H9 (cell line): ENCODE measurements around the gene FREY1. TPM values are rescaled to one million over a fixed set of nuclear protein-coding genes. Genes with fewer than 3 reads are reported as not detected.

ENCODE experiments used
- DNase-seq: peaks from one replicate; pipeline ENCODE4 v3.0.0-alpha.2; 2017
- H2AFZ ChIP-seq: one replicate; pipeline ENCODE4 v1.6.1; 2013; ENCODE audit warnings: mild to moderate bottlenecking, low read length, control low read depth, moderate library complexity
- H2AK5ac ChIP-seq: 2 replicates; pipeline ENCODE4 v1.6.1; 2013; ENCODE audit warnings: low read length, control low read depth, mixed read lengths; ENCODE audit not compliant: insufficient read length
- H2BK120ac ChIP-seq: one replicate; pipeline ENCODE4 v1.6.1; 2013; ENCODE audit warnings: low read depth, mild to moderate bottlenecking, low read length, control low read depth, inconsistent platforms; ENCODE audit not compliant: poor library complexity, severe bottlenecking
- H2BK12ac ChIP-seq: 2 replicates; pipeline ENCODE4 v1.6.1; 2013; ENCODE audit warnings: low read length, control low read depth, mixed read lengths, low read depth; ENCODE audit not compliant: insufficient read length
- H2BK15ac ChIP-seq: 2 replicates; pipeline ENCODE4 v1.6.1; 2013; ENCODE audit warnings: low read depth, low read length, control low read depth
- H2BK20ac ChIP-seq: one replicate; pipeline ENCODE4 v1.6.1; 2013; ENCODE audit warnings: low read depth, mild to moderate bottlenecking, low read length, control low read depth, inconsistent platforms; ENCODE audit not compliant: poor library complexity, severe bottlenecking
- H2BK5ac ChIP-seq: 2 replicates; pipeline ENCODE4 v1.6.1; 2013; ENCODE audit warnings: low read length, control low read depth, mixed read lengths; ENCODE audit not compliant: insufficient read length
- H3K14ac ChIP-seq: 2 replicates; pipeline ENCODE4 v1.6.1; 2013; ENCODE audit warnings: low read length, control low read depth; ENCODE audit not compliant: insufficient read depth
- H3K18ac ChIP-seq: 2 replicates; pipeline ENCODE4 v1.6.1; 2013; ENCODE audit warnings: low read depth, mild to moderate bottlenecking, mixed read lengths, low read length, control low read depth; ENCODE audit not compliant: insufficient read length
- H3K23ac ChIP-seq: 2 replicates; pipeline ENCODE4 v1.6.1; 2013; ENCODE audit warnings: low read length, control low read depth, mixed read lengths, low read depth; ENCODE audit not compliant: insufficient read length
- H3K23me2 ChIP-seq: 2 replicates; pipeline ENCODE4 v1.6.1; 2013; ENCODE audit warnings: low read depth, mild to moderate bottlenecking, mixed read lengths, low read length, control low read depth; ENCODE audit not compliant: insufficient read length, poor library complexity, severe bottlenecking
- H3K27ac ChIP-seq: 2 replicates; pipeline ENCODE4 v1.5.1; 2013; ENCODE audit warnings: low read length, control low read depth, mixed read lengths, low read depth; ENCODE audit not compliant: insufficient read length
- H3K27me3 ChIP-seq: 2 replicates; pipeline ENCODE4 v1.6.1; 2013; ENCODE audit warnings: low read length, control low read depth, inconsistent platforms; ENCODE audit not compliant: insufficient read depth
- H3K4ac ChIP-seq: 2 replicates; pipeline ENCODE4 v1.6.1; 2013; ENCODE audit warnings: low read depth, mild to moderate bottlenecking, control low read depth, inconsistent platforms, low read length, moderate library complexity
- H3K4me1 ChIP-seq: 2 replicates; pipeline ENCODE4 v1.6.1; 2013; ENCODE audit warnings: low read length, control low read depth, inconsistent platforms; ENCODE audit not compliant: insufficient read depth
- H3K4me2 ChIP-seq: 2 replicates; pipeline ENCODE4 v1.6.1; 2013; ENCODE audit warnings: low read length, control low read depth, mixed read lengths; ENCODE audit not compliant: insufficient read length, insufficient read depth
- H3K56ac ChIP-seq: 2 replicates; pipeline ENCODE4 v1.6.1; 2013; ENCODE audit warnings: low read depth, mild to moderate bottlenecking, mixed read lengths, low read length, control low read depth; ENCODE audit not compliant: insufficient read length
- H3K79me1 ChIP-seq: 2 replicates; pipeline ENCODE4 v1.6.1; 2013; ENCODE audit warnings: low read depth, mild to moderate bottlenecking, moderate library complexity, low read length, control low read depth, inconsistent platforms; ENCODE audit not compliant: insufficient read depth, poor library complexity, severe bottlenecking
- H3K79me2 ChIP-seq: 2 replicates; pipeline ENCODE4 v1.6.1; 2013; ENCODE audit warnings: low read length, control low read depth, inconsistent platforms; ENCODE audit not compliant: insufficient read depth
- H3K9ac ChIP-seq: 2 replicates; pipeline ENCODE4 v1.6.1; 2013; ENCODE audit warnings: low read length, control low read depth, mixed read lengths; ENCODE audit not compliant: insufficient read length; ENCODE audit errors: extremely low read depth
- H3K9me3 ChIP-seq: one replicate; pipeline ENCODE4 v1.6.1; 2013; ENCODE audit warnings: low read depth, low read length, inconsistent platforms; ENCODE audit not compliant: control insufficient read depth
- H3T11ph ChIP-seq: one replicate; pipeline ENCODE4 v1.6.1; 2013; ENCODE audit warnings: mild to moderate bottlenecking, low read length, control low read depth, inconsistent platforms
- H4K20me1 ChIP-seq: one replicate; pipeline ENCODE4 v1.6.1; 2013; ENCODE audit not compliant: control insufficient read depth, insufficient read length, insufficient read depth
- H4K5ac ChIP-seq: 2 replicates; pipeline ENCODE4 v1.6.1; 2013; ENCODE audit warnings: low read depth, mild to moderate bottlenecking, mixed read lengths, low read length, control low read depth; ENCODE audit not compliant: insufficient read length
- H4K8ac ChIP-seq: replicated peaks from 2 replicates; pipeline ENCODE4 v1.6.1; 2013; ENCODE audit warnings: low read length, control low read depth, mixed read lengths, low read depth; ENCODE audit not compliant: insufficient read length
- H4K91ac ChIP-seq: 2 replicates; pipeline ENCODE4 v1.6.1; 2013; ENCODE audit warnings: low read depth, mild to moderate bottlenecking, moderate library complexity, mixed read lengths, low read length, control low read depth; ENCODE audit not compliant: insufficient read length
- H3K27ac Mint-ChIP-seq, 3 experiments: 2 replicates in 2 of 3; 3 replicates in 1 of 3; pipeline ENCODE4 v1.8.0; 2020 to 2021; ENCODE audit warnings: mixed read lengths in 3 of 3, mild to moderate bottlenecking in 1 of 3, moderate library complexity in 1 of 3
- H3K27me3 Mint-ChIP-seq: 2 replicates; pipeline ENCODE4 v1.8.0; 2021; ENCODE audit warnings: low read depth, mild to moderate bottlenecking, moderate library complexity, mixed read lengths
- H3K36me3 Mint-ChIP-seq, 3 experiments: 2 replicates in 2 of 3; 3 replicates in 1 of 3; pipeline ENCODE4 v1.8.0; 2020 to 2021; ENCODE audit warnings: low read depth in 3 of 3, mixed read lengths in 3 of 3; ENCODE audit not compliant: insufficient read depth in 1 of 3
- H3K4me1 Mint-ChIP-seq, 2 experiments: 2 replicates each; pipeline ENCODE4 v1.8.0; 2020; ENCODE audit warnings: mixed read lengths in 2 of 2
- H3K4me3 Mint-ChIP-seq, 2 experiments: 2 replicates in 1 of 2; 3 replicates in 1 of 2; pipeline ENCODE4 v1.8.0; 2020 to 2021; ENCODE audit warnings: mild to moderate bottlenecking in 2 of 2, mixed read lengths in 2 of 2, moderate library complexity in 1 of 2
- H3K9me3 Mint-ChIP-seq, 2 experiments: 2 replicates in 1 of 2; 3 replicates in 1 of 2; pipeline ENCODE4 v1.8.0; 2020; ENCODE audit warnings: mild to moderate bottlenecking in 2 of 2, mixed read lengths in 2 of 2, moderate library complexity in 1 of 2
- CTCF ChIP-seq: fragments of 200-600 bp; sonication (generic); conservative IDR thresholded peaks from 3 replicates; pipeline ENCODE4 v1.8.0; 2021; ENCODE audit warnings: antibody characterized with exemption, mild to moderate bottlenecking
- WGBS: extraction: QIAGEN DNeasy Blood & Tissue Kit; methylation state at CpG from one replicate; pipeline ENCODE4 v1.1.7; 2013; ENCODE audit warnings: missing lambda C conversion rate, low lambda C conversion rate, mixed read lengths; ENCODE audit not compliant: insufficient read length; ENCODE audit errors: extremely low coverage; 5-methylcytosine and 5-hydroxymethylcytosine counted together
- total RNA-seq: library from RNA; stranded (reverse); gene quantifications from 2 replicates; pipeline ENCODE4 v1.2.1, GENCODE V29; 2021

Gene FREY1
- total RNA-seq, 1 experiment from 2014 or later = 2.1 TPM

- no peaks in the 10 kb centered on the region for H3K79me1 ChIP-seq
- no peak overlapping the region for H2BK120ac ChIP-seq
- DNase-seq = peak; percentile 94
- H3K4ac ChIP-seq = no peak overlapping the region
- peaks cover 2 to 33% (median 17%) of the 10 kb centered on the region in 3 experiments for H3K36me3 Mint-ChIP-seq
- H3K27ac Mint-ChIP-seq = peak overlapping the region in 2 of 3 experiments; percentile 63 to 88; a peak in 2 of 7 replicates
- H4K8ac ChIP-seq = no peak overlapping the region
- H4K5ac ChIP-seq = no peak overlapping the region
- H3K27ac ChIP-seq = no peak overlapping the region
- H3K23ac ChIP-seq = no peak overlapping the region
- H3K27me3 ChIP-seq = no peaks in the 10 kb centered on the region; the same call in 1 of the 2 replicates
- H4K20me1 ChIP-seq = no peaks in the 10 kb centered on the region
- H3K4me1 Mint-ChIP-seq = peaks cover 15 to 32% of the 10 kb centered on the region in 2 experiments
- H3K4me3 Mint-ChIP-seq = peak overlapping the region; percentile 64 to 78
- no peak overlapping the region for H3K56ac ChIP-seq
- H4K91ac ChIP-seq = no peak overlapping the region
- H2BK12ac ChIP-seq = no peak overlapping the region
- TF ChIP-seq CTCF = no peak
- no peak overlapping the region for H3T11ph ChIP-seq
- H3K4me1 ChIP-seq = no peaks in the 10 kb centered on the region
- no peaks in the 10 kb centered on the region for H3K9me3 Mint-ChIP-seq
- H2AK5ac ChIP-seq = no peak overlapping the region
- H3K9ac ChIP-seq = no peak overlapping the region
- peaks cover 6% of the 10 kb centered on the region for H3K27me3 Mint-ChIP-seq
- H3K4me2 ChIP-seq = peak overlapping the region; percentile 41
- peak overlapping the region; percentile 58 for H3K18ac ChIP-seq
- no peak overlapping the region for H2BK5ac ChIP-seq
- H2BK15ac ChIP-seq = no peak overlapping the region
- peaks cover 10% of the 10 kb centered on the region for H3K23me2 ChIP-seq
- WGBS = no CpG with 5 or more reads among the region's 62 CpGs
- H2BK20ac ChIP-seq = no peak overlapping the region
- H3K14ac ChIP-seq = peak overlapping the region; percentile 70; the same call in 1 of the 2 replicates
- H2AFZ ChIP-seq = no peak overlapping the region
- no peaks in the 10 kb centered on the region for H3K79me2 ChIP-seq
- no peaks in the 10 kb centered on the region for H3K9me3 ChIP-seq
Observed at GRCh38 chr11:45899448-45900174, 7.5 kb downstream of the FREY1 start.
